Brain microvascular endothelial cell (primary cell): ENCODE measurements around the gene CD247.

ENCODE experiments used
- DNase-seq: peaks from one replicate; pipeline ENCODE4 v3.0.0-alpha.2; 2020
- H3K27ac ChIP-seq: fragments of 250-450 bp; sonication (Bioruptor Pico); 2 replicates; pipeline ENCODE4 v1.5.1; 2020; ENCODE audit warnings: mild to moderate bottlenecking, moderate library complexity
- H3K27me3 ChIP-seq: fragments of 250-450 bp; sonication (Bioruptor Pico); replicated peaks from 2 replicates; pipeline ENCODE4 v1.5.1; 2020; ENCODE audit warnings: mild to moderate bottlenecking
- H3K36me3 ChIP-seq: fragments of 250-450 bp; sonication (Bioruptor Pico); replicated peaks from 2 replicates; pipeline ENCODE4 v1.5.1; 2020; ENCODE audit warnings: mild to moderate bottlenecking
- H3K4me3 ChIP-seq: 2 replicates; pipeline ENCODE4 v1.5.1; 2011; ENCODE audit warnings: low read depth, mild to moderate bottlenecking, control low read depth, low read length, moderate library complexity
- CTCF ChIP-seq: IDR thresholded peaks from 2 replicates; pipeline ENCODE4 v1.5.1; 2011; ENCODE audit warnings: low read depth, mild to moderate bottlenecking, moderate library complexity, low read length, control low read depth, inconsistent platforms; ENCODE audit errors: missing control alignments
- in situ Hi-C: cut with HindIII; loops from 2 replicates; pipeline ENCODE4 v1.10.0; 2017; ENCODE audit warnings: low sequenced_read_pairs, low pct_ligation_motif_present

The CD247 gene

GRCh38 chr1:167544447-167545093 is 26.2 kb upstream of the CD247 start:
- no peak for DNase-seq
- Histone ChIP-seq H3K36me3 (no peaks in the 10 kb centered on the region), H3K27ac (no peak overlapping the region), H3K27me3 (no peaks in the 10 kb centered on the region), H3K4me3 (no peak overlapping the region)
- in situ Hi-C loops: no loop called here
- no peak for TF ChIP-seq CTCF

GRCh38 chr1:167543199-167543990 is 25.1 kb upstream of the CD247 start:
- Histone ChIP-seq H3K27me3 (no peaks in the 10 kb centered on the region), H3K27ac (no peak overlapping the region), H3K36me3 (no peaks in the 10 kb centered on the region), H3K4me3 (no peak overlapping the region)
- no peak for DNase-seq
- in situ Hi-C loops: no loop called here
- no peak for TF ChIP-seq CTCF

- DNase-seq: no peak
- H3K27me3 ChIP-seq: no peaks in the 10 kb centered on the region
- TF ChIP-seq CTCF: no peak
- H3K4me3 ChIP-seq: no peak overlapping the region
- no peaks in the 10 kb centered on the region for H3K36me3 ChIP-seq
- H3K27ac ChIP-seq: no peak overlapping the region
- in situ Hi-C loops: no loop called here
Observed at GRCh38 chr1:167542109-167543032, 24.0 kb upstream of the CD247 start.

GRCh38 chr1:167541610-167542009 is 23.3 kb upstream of the CD247 start:
- Histone ChIP-seq H3K27ac (no peak overlapping the region), H3K4me3 (no peak overlapping the region), H3K27me3 (no peaks in the 10 kb centered on the region), H3K36me3 (no peaks in the 10 kb centered on the region)
- DNase-seq: no peak
- TF ChIP-seq CTCF: no peak
- in situ Hi-C loops: no loop called here

- TF ChIP-seq CTCF: no peak
- H3K4me3 ChIP-seq: no peak overlapping the region
- no peaks in the 10 kb centered on the region for H3K36me3 ChIP-seq
- H3K27me3 ChIP-seq: no peaks in the 10 kb centered on the region
- in situ Hi-C loops: no loop called here
- H3K27ac ChIP-seq: no peak overlapping the region
- no peak for DNase-seq
Observed at GRCh38 chr1:167541003-167541402, 22.7 kb upstream of the CD247 start.
